HEK293 (cell line): ENCODE results near the gene KCNK6.

Source experiments
- BCL11A ChIP-seq: fragments of 450-650 bp; formaldehyde crosslinking; IDR thresholded peaks from 2 replicates; pipeline ENCODE4 v1.5.1; 2016; ENCODE audit warnings: low read depth, missing biosample characterization, missing genetic modification characterization
- BCL11B ChIP-seq: fragments of 450-650 bp; formaldehyde crosslinking; IDR thresholded peaks from 2 replicates; pipeline ENCODE4 v1.5.1; 2016; ENCODE audit warnings: low read depth, missing biosample characterization, missing genetic modification characterization
- EGR2 ChIP-seq: fragments of 450-650 bp; formaldehyde crosslinking; IDR thresholded peaks from 2 replicates; pipeline ENCODE4 v1.5.1; 2016; ENCODE audit warnings: low read depth, missing biosample characterization, missing genetic modification characterization
- FEZF1 ChIP-seq: fragments of 450-650 bp; formaldehyde crosslinking; IDR thresholded peaks from 2 replicates; pipeline ENCODE4 v1.5.1; 2016; ENCODE audit warnings: missing biosample characterization, missing genetic modification characterization
- HOXA7 ChIP-seq: sonication (generic); formaldehyde crosslinking; IDR thresholded peaks from 2 replicates; pipeline ENCODE4 v1.8.1; 2022; ENCODE audit warnings: missing genetic modification reagents, borderline replicate concordance
- IKZF3 ChIP-seq: fragments of 450-650 bp; IDR thresholded peaks from 2 replicates; pipeline ENCODE4 v1.5.0; 2018; ENCODE audit warnings: missing biosample characterization, mild to moderate bottlenecking, missing genetic modification characterization, moderate library complexity
- KLF7 ChIP-seq: fragments of 450-650 bp; formaldehyde crosslinking; IDR thresholded peaks from 2 replicates; pipeline ENCODE4 v1.5.1; 2016; ENCODE audit warnings: missing biosample characterization, missing genetic modification characterization, borderline replicate concordance
- KLF8 ChIP-seq: fragments of 450-650 bp; formaldehyde crosslinking; IDR thresholded peaks from 2 replicates; pipeline ENCODE4 v1.5.1; 2016; ENCODE audit warnings: missing biosample characterization, missing genetic modification characterization
- PRDM1 ChIP-seq: fragments of 450-650 bp; formaldehyde crosslinking; IDR thresholded peaks from 2 replicates; pipeline ENCODE4; 2016; ENCODE audit warnings: missing biosample characterization, missing genetic modification characterization
- REPIN1 ChIP-seq: fragments of 450-650 bp; formaldehyde crosslinking; IDR thresholded peaks from 2 replicates; pipeline ENCODE4 v1.5.1; 2017; ENCODE audit warnings: missing biosample characterization, missing genetic modification characterization, low read depth
- SP7 ChIP-seq: fragments of 450-650 bp; formaldehyde crosslinking; IDR thresholded peaks from 2 replicates; pipeline ENCODE4 v1.5.1; 2016; ENCODE audit warnings: missing biosample characterization, missing genetic modification characterization
- YY2 ChIP-seq: fragments of 450-650 bp; formaldehyde crosslinking; IDR thresholded peaks from 2 replicates; pipeline ENCODE4 v1.5.1; 2016; ENCODE audit warnings: missing biosample characterization, missing genetic modification characterization
- ZBTB21 ChIP-seq: fragments of 450-650 bp; formaldehyde crosslinking; IDR thresholded peaks from 2 replicates; pipeline ENCODE4 v1.5.1; 2017; ENCODE audit warnings: missing biosample characterization, missing genetic modification characterization
- ZBTB8A ChIP-seq: fragments of 450-650 bp; formaldehyde crosslinking; IDR thresholded peaks from 2 replicates; pipeline ENCODE4 v1.5.1; 2016; ENCODE audit warnings: missing biosample characterization, missing genetic modification characterization
- ZNF121 ChIP-seq: fragments of 450-650 bp; formaldehyde crosslinking; IDR thresholded peaks from 2 replicates; pipeline ENCODE4 v1.5.1; 2016; ENCODE audit warnings: missing biosample characterization, missing genetic modification characterization
- ZNF23 ChIP-seq: fragments of 450-650 bp; formaldehyde crosslinking; IDR thresholded peaks from 2 replicates; pipeline ENCODE4 v1.5.1; 2016; ENCODE audit warnings: missing biosample characterization, missing genetic modification characterization, borderline replicate concordance
- ZNF24 ChIP-seq: fragments of 450-650 bp; formaldehyde crosslinking; IDR thresholded peaks from 2 replicates; pipeline ENCODE4 v1.5.1; 2016; ENCODE audit warnings: missing biosample characterization, missing genetic modification characterization
- ZNF404 ChIP-seq: fragments of 450-650 bp; formaldehyde crosslinking; IDR thresholded peaks from 2 replicates; pipeline ENCODE4 v1.5.1; 2017; ENCODE audit warnings: missing biosample characterization, missing genetic modification characterization
- ZNF629 ChIP-seq: fragments of 450-650 bp; formaldehyde crosslinking; IDR thresholded peaks from 2 replicates; pipeline ENCODE4 v1.5.1; 2017; ENCODE audit warnings: missing biosample characterization, missing genetic modification characterization
- ZNF658 ChIP-seq: fragments of 450-650 bp; formaldehyde crosslinking; IDR thresholded peaks from 2 replicates; pipeline ENCODE4; 2016; ENCODE audit warnings: missing biosample characterization, missing genetic modification characterization
- ZNF670 ChIP-seq: fragments of 450-650 bp; formaldehyde crosslinking; IDR thresholded peaks from 2 replicates; pipeline ENCODE4 v1.5.1; 2016; ENCODE audit warnings: missing biosample characterization, missing genetic modification characterization, low read depth
- ZSCAN23 ChIP-seq: fragments of 450-650 bp; formaldehyde crosslinking; IDR thresholded peaks from 2 replicates; pipeline ENCODE4 v1.5.1; 2016; ENCODE audit warnings: missing biosample characterization, missing genetic modification characterization
- ZSCAN30 ChIP-seq: fragments of 450-650 bp; IDR thresholded peaks from 2 replicates; pipeline ENCODE4 v1.5.1; 2018; ENCODE audit warnings: missing biosample characterization, mild to moderate bottlenecking, missing genetic modification characterization, moderate library complexity
- TF ChIP-seq, protein P1 (sequence below): fragments of 450-650 bp; formaldehyde crosslinking; IDR thresholded peaks from 2 replicates; pipeline ENCODE4 v1.5.1; 2016; ENCODE audit warnings: missing biosample characterization, missing genetic modification characterization
- TF ChIP-seq, protein P2 (sequence below): fragments of 450-650 bp; IDR thresholded peaks from 2 replicates; pipeline ENCODE4 v1.5.1; 2018; ENCODE audit warnings: missing biosample characterization, missing genetic modification characterization
- TF ChIP-seq, protein P3 (sequence below): fragments of 450-650 bp; formaldehyde crosslinking; IDR thresholded peaks from 2 replicates; pipeline ENCODE4 v1.5.1; 2017; ENCODE audit warnings: missing biosample characterization, mild to moderate bottlenecking, missing genetic modification characterization, moderate library complexity
- TF ChIP-seq, protein P4 (sequence below): fragments of 450-650 bp; formaldehyde crosslinking; IDR thresholded peaks from 2 replicates; pipeline ENCODE4 v1.5.1; 2016; ENCODE audit warnings: missing biosample characterization, missing genetic modification characterization
- TF ChIP-seq, protein P5 (sequence below): fragments of 450-650 bp; formaldehyde crosslinking; IDR thresholded peaks from 2 replicates; pipeline ENCODE4 v1.5.1; 2016; ENCODE audit warnings: missing biosample characterization, missing genetic modification characterization

The KCNK6 gene

DNA sequence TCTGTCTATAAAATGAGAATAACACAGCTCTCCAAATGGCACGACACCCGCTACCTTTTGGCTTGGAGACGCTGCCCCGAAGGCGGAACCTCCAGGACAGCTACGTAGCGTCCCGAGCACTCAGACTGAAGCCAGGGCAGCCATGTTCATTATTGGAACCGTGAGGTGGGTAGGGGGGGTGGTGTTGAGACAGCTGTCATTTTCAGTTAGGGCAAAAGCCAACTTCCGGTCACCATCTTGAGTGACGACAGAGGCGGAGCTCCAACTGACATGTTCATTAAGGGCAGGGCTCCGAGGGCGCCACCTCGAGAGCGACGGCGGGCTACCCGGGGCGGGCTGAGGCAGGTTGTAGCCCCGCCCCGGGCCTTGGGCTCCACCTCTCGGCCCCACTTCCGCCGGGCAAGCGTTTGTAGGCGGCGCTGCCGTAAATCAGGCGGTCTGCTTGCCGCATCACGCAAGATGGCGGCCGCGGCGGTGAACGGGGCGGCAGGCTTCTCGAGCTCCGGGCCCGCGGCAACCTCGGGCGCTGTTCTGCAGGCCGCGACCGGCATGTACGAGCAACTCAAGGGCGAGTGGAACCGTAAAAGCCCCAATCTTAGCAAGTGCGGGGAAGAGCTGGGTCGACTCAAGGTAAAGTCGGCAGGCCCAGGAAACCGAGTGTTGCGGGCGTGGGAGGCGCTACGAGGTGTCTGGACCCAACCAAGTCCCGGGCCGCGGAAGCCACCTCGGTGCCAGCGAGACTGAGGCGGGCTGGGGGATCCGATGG is 54.9 kb downstream of the KCNK6 start, which contains the start of gene PSMD8 (continued):
- TF ChIP-seq, protein P1, sequence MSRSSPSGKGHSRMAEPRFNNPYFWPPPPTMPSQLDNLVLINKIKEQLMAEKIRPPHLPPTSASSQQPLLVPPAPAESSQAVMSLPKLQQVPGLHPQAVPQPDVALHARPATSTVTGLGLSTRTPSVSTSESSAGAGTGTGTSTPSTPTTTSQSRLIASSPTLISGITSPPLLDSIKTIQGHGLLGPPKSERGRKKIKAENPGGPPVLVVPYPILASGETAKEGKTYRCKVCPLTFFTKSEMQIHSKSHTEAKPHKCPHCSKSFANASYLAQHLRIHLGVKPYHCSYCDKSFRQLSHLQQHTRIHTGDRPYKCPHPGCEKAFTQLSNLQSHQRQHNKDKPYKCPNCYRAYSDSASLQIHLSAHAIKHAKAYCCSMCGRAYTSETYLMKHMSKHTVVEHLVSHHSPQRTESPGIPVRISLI (tag by site-specific recombination) = no peak
- TF ChIP-seq IKZF3 (tag by site-specific recombination) (no peak), ZNF629 (tag by site-specific recombination) (peak; percentile 100), ZNF670 (no peak), ZNF121 (peak; percentile 95), BCL11B (peak; percentile 98), YY2 (tag by site-specific recombination) (peak; percentile 98), FEZF1 (tag by site-specific recombination) (peak; percentile 91), REPIN1 (tag by site-specific recombination) (peak; percentile 99), KLF7 (tag by site-specific recombination) (peak; percentile 93), ZNF23 (peak; percentile 63; the same call in 1 of the 2 replicates), EGR2 (peak; percentile 94), ZNF404 (no peak), ZBTB8A (tag by site-specific recombination) (peak; percentile 100), HOXA7 (CRISPR knock-in tag) (peak; percentile 84), PRDM1 (tag by site-specific recombination) (no peak), ZSCAN23 (tag by site-specific recombination) (peak; percentile 94), BCL11A (tag by site-specific recombination) (peak; percentile 99), ZNF658 (tag by site-specific recombination) (no peak), ZBTB21 (tag by site-specific recombination) (peak; percentile 99), SP7 (tag by site-specific recombination) (peak; percentile 97), ZNF24 (tag by site-specific recombination) (peak; percentile 81), KLF8 (tag by site-specific recombination) (peak; percentile 97), ZSCAN30 (peak; percentile 91)
- TF ChIP-seq, protein P2, sequence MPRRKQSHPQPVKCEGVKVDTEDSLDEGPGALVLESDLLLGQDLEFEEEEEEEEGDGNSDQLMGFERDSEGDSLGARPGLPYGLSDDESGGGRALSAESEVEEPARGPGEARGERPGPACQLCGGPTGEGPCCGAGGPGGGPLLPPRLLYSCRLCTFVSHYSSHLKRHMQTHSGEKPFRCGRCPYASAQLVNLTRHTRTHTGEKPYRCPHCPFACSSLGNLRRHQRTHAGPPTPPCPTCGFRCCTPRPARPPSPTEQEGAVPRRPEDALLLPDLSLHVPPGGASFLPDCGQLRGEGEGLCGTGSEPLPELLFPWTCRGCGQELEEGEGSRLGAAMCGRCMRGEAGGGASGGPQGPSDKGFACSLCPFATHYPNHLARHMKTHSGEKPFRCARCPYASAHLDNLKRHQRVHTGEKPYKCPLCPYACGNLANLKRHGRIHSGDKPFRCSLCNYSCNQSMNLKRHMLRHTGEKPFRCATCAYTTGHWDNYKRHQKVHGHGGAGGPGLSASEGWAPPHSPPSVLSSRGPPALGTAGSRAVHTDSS = no peak; the same call in 1 of the 2 replicates
- TF ChIP-seq, protein P3, sequence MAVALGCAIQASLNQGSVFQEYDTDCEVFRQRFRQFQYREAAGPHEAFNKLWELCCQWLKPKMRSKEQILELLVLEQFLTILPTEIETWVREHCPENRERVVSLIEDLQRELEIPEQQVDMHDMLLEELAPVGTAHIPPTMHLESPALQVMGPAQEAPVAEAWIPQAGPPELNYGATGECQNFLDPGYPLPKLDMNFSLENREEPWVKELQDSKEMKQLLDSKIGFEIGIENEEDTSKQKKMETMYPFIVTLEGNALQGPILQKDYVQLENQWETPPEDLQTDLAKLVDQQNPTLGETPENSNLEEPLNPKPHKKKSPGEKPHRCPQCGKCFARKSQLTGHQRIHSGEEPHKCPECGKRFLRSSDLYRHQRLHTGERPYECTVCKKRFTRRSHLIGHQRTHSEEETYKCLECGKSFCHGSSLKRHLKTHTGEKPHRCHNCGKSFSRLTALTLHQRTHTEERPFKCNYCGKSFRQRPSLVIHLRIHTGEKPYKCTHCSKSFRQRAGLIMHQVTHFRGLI (tag by site-specific recombination) = peak; percentile 81
- TF ChIP-seq, protein P4, sequence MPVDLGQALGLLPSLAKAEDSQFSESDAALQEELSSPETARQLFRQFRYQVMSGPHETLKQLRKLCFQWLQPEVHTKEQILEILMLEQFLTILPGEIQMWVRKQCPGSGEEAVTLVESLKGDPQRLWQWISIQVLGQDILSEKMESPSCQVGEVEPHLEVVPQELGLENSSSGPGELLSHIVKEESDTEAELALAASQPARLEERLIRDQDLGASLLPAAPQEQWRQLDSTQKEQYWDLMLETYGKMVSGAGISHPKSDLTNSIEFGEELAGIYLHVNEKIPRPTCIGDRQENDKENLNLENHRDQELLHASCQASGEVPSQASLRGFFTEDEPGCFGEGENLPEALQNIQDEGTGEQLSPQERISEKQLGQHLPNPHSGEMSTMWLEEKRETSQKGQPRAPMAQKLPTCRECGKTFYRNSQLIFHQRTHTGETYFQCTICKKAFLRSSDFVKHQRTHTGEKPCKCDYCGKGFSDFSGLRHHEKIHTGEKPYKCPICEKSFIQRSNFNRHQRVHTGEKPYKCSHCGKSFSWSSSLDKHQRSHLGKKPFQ (tag by site-specific recombination) = peak; percentile 9; the same call in 1 of the 2 replicates
- TF ChIP-seq, protein P5, sequence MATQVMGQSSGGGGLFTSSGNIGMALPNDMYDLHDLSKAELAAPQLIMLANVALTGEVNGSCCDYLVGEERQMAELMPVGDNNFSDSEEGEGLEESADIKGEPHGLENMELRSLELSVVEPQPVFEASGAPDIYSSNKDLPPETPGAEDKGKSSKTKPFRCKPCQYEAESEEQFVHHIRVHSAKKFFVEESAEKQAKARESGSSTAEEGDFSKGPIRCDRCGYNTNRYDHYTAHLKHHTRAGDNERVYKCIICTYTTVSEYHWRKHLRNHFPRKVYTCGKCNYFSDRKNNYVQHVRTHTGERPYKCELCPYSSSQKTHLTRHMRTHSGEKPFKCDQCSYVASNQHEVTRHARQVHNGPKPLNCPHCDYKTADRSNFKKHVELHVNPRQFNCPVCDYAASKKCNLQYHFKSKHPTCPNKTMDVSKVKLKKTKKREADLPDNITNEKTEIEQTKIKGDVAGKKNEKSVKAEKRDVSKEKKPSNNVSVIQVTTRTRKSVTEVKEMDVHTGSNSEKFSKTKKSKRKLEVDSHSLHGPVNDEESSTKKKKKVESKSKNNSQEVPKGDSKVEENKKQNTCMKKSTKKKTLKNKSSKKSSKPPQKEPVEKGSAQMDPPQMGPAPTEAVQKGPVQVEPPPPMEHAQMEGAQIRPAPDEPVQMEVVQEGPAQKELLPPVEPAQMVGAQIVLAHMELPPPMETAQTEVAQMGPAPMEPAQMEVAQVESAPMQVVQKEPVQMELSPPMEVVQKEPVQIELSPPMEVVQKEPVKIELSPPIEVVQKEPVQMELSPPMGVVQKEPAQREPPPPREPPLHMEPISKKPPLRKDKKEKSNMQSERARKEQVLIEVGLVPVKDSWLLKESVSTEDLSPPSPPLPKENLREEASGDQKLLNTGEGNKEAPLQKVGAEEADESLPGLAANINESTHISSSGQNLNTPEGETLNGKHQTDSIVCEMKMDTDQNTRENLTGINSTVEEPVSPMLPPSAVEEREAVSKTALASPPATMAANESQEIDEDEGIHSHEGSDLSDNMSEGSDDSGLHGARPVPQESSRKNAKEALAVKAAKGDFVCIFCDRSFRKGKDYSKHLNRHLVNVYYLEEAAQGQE = peak; percentile 74
